Activated CD4-positive, alpha-beta T cell treated with anti-CD3 and anti-CD28 coated beads, Interleukin-2, amount 10 ng/mL, durations not matched to agents 7 days and 5 days (primary cell): ENCODE measurements around the gene PRICKLE2. TPM values are rescaled to one million over a fixed set of nuclear protein-coding genes. Genes with fewer than 3 reads are reported as not detected.
"Not testable (repeated sequence)": the region's sequence is repeated elsewhere in the genome, so short reads cannot be mapped to it uniquely, and the experiment has no call there.

Experiments
- CTCF ChIA-PET: fragments of 350-600 bp; sonication (Branson Sonifier 250); formaldehyde crosslinking; loops from one replicate; lab custom pipeline; 2021; ENCODE audit warnings: antibody characterized with exemption; lab: Charles Lee
- POLR2A ChIA-PET: fragments of 350-600 bp; sonication (Branson Sonifier 250); formaldehyde crosslinking; loops from one replicate; lab custom pipeline; 2021; ENCODE audit warnings: antibody characterized with exemption; lab: Charles Lee
- DNase-seq: peaks from one replicate; pipeline ENCODE4 v3.0.0-alpha.2; 2020
- H3K27ac Mint-ChIP-seq: one replicate; pipeline ENCODE4 v1.8.0; 2021; ENCODE audit warnings: mild to moderate bottlenecking, moderate library complexity, mixed read lengths
- H3K27me3 Mint-ChIP-seq: one replicate; pipeline ENCODE4 v1.8.0; 2021; ENCODE audit warnings: mixed read lengths
- H3K36me3 Mint-ChIP-seq: one replicate; pipeline ENCODE4 v1.8.0; 2021; ENCODE audit warnings: low read depth, mixed read lengths
- H3K4me1 Mint-ChIP-seq: one replicate; pipeline ENCODE4 v1.8.0; 2021; ENCODE audit warnings: mixed read lengths
- H3K4me3 Mint-ChIP-seq: one replicate; pipeline ENCODE4 v1.8.0; 2021; ENCODE audit warnings: mild to moderate bottlenecking, moderate library complexity, mixed read lengths
- H3K9me3 Mint-ChIP-seq: one replicate; pipeline ENCODE4 v1.8.0; 2021; ENCODE audit warnings: mixed read lengths
- total RNA-seq, 2 experiments: library from RNA; stranded (reverse); gene quantifications; one replicate each; pipeline ENCODE4 v1.2.3, GENCODE V29; 2021

PRICKLE2 gene
- total RNA-seq, 2 experiments from 2014 or later = not detected

GRCh38 chr3:64098670-64099069, 126.6 kb downstream of the PRICKLE2 start:
- Mint-ChIP-seq H3K9me3 (no peaks in the 10 kb centered on the region), H3K4me3 (no peak overlapping the region), H3K27ac (no peak overlapping the region), H3K4me1 (no peaks in the 10 kb centered on the region), H3K27me3 (no peaks in the 10 kb centered on the region), H3K36me3 (no peaks in the 10 kb centered on the region)
- ChIA-PET CTCF (no interaction called here), POLR2A (no interaction called here)
- DNase-seq = no peak

- no peaks in the 10 kb centered on the region for H3K36me3 Mint-ChIP-seq
- H3K27ac Mint-ChIP-seq = no peak overlapping the region
- H3K4me3 Mint-ChIP-seq = no peak overlapping the region
- H3K27me3 Mint-ChIP-seq = no peaks in the 10 kb centered on the region
- POLR2A ChIA-PET = no interaction called here
- no peaks in the 10 kb centered on the region for H3K9me3 Mint-ChIP-seq
- no peak for DNase-seq
- H3K4me1 Mint-ChIP-seq = no peaks in the 10 kb centered on the region
- CTCF ChIA-PET = no interaction called here
Measured at GRCh38 chr3:64097920-64098319, 127.3 kb downstream of the PRICKLE2 start.

GRCh38 chr3:64095802-64096201, 129.5 kb downstream of the PRICKLE2 start:
- H3K27ac Mint-ChIP-seq = no peak overlapping the region

GRCh38 chr3:64094713-64095079, 130.6 kb downstream of the PRICKLE2 start:
- POLR2A ChIA-PET = no interaction called here
- H3K9me3 Mint-ChIP-seq = no peaks in the 10 kb centered on the region
- no peak overlapping the region for H3K27ac Mint-ChIP-seq
- no peaks in the 10 kb centered on the region for H3K36me3 Mint-ChIP-seq
- DNase-seq = no peak
- CTCF ChIA-PET = no interaction called here
- H3K4me3 Mint-ChIP-seq = no peak overlapping the region
- H3K4me1 Mint-ChIP-seq = no peaks in the 10 kb centered on the region
- no peaks in the 10 kb centered on the region for H3K27me3 Mint-ChIP-seq

More at GRCh38 chr3:64095802-64096201, 129.5 kb downstream of the PRICKLE2 start:
- H3K36me3 Mint-ChIP-seq = no peaks in the 10 kb centered on the region
- no peaks in the 10 kb centered on the region for H3K27me3 Mint-ChIP-seq
- no peak overlapping the region for H3K4me3 Mint-ChIP-seq
- no peaks in the 10 kb centered on the region for H3K4me1 Mint-ChIP-seq
- POLR2A ChIA-PET = no interaction called here
- H3K9me3 Mint-ChIP-seq = no peaks in the 10 kb centered on the region
- no peak for DNase-seq
- CTCF ChIA-PET = interaction anchor here (1.2 kb wide), 1 partner anchor 15 kb away, joined by 3 read pairs; no protein-coding TSS in a partner anchor

GRCh38 chr3:64093825-64094712, 131.2 kb downstream of the PRICKLE2 start:
- no peaks in the 10 kb centered on the region for H3K36me3 Mint-ChIP-seq
- no peak overlapping the region for H3K27ac Mint-ChIP-seq
- no peaks in the 10 kb centered on the region for H3K9me3 Mint-ChIP-seq
- no peak overlapping the region for H3K4me3 Mint-ChIP-seq
- POLR2A ChIA-PET = no interaction called here
- no peaks in the 10 kb centered on the region for H3K27me3 Mint-ChIP-seq
- DNase-seq = no peak
- H3K4me1 Mint-ChIP-seq = no peaks in the 10 kb centered on the region
- CTCF ChIA-PET = no interaction called here

GRCh38 chr3:64093211-64093610, 132.1 kb downstream of the PRICKLE2 start:
- Mint-ChIP-seq H3K27ac (no peak overlapping the region), H3K27me3 (no peaks in the 10 kb centered on the region), H3K4me1 (no peaks in the 10 kb centered on the region), H3K4me3 (no peak overlapping the region), H3K9me3 (no peaks in the 10 kb centered on the region), H3K36me3 (no peaks in the 10 kb centered on the region)
- ChIA-PET POLR2A (no interaction called here), CTCF (no interaction called here)
- DNase-seq = no peak

GRCh38 chr3:64091501-64091900, 133.8 kb downstream of the PRICKLE2 start:
- no peak overlapping the region for H3K4me3 Mint-ChIP-seq
- CTCF ChIA-PET = no interaction called here
- H3K27ac Mint-ChIP-seq = no peak overlapping the region
- H3K27me3 Mint-ChIP-seq = no peaks in the 10 kb centered on the region
- POLR2A ChIA-PET = no interaction called here
- no peaks in the 10 kb centered on the region for H3K9me3 Mint-ChIP-seq
- no peaks in the 10 kb centered on the region for H3K4me1 Mint-ChIP-seq
- H3K36me3 Mint-ChIP-seq = no peaks in the 10 kb centered on the region
- no peak for DNase-seq

- DNase-seq, H3K36me3 Mint-ChIP-seq, POLR2A ChIA-PET, H3K27ac Mint-ChIP-seq, H3K27me3 Mint-ChIP-seq, CTCF ChIA-PET, H3K4me3 Mint-ChIP-seq, H3K9me3 Mint-ChIP-seq, H3K4me1 Mint-ChIP-seq: not testable (repeated sequence)
Measured at GRCh38 chr3:64089386-64089785, 135.9 kb downstream of the PRICKLE2 start.

GRCh38 chr3:64088408-64089205, 136.7 kb downstream of the PRICKLE2 start:
- no peak overlapping the region for H3K27ac Mint-ChIP-seq
- no peak overlapping the region for H3K4me3 Mint-ChIP-seq
- no peaks in the 10 kb centered on the region for H3K9me3 Mint-ChIP-seq
- no peaks in the 10 kb centered on the region for H3K4me1 Mint-ChIP-seq
- ChIA-PET CTCF (interaction anchor here (1.5 kb wide), 1 partner anchor 39 kb away, joined by 4 read pairs; no protein-coding TSS in a partner anchor), POLR2A (no interaction called here)
- H3K27me3 Mint-ChIP-seq = no peaks in the 10 kb centered on the region
- no peaks in the 10 kb centered on the region for H3K36me3 Mint-ChIP-seq
- DNase-seq = no peak

GRCh38 chr3:64086479-64087252, 138.6 kb downstream of the PRICKLE2 start:
- Mint-ChIP-seq H3K27me3 (no peaks in the 10 kb centered on the region), H3K9me3 (no peaks in the 10 kb centered on the region), H3K4me1 (no peaks in the 10 kb centered on the region), H3K27ac (no peak overlapping the region), H3K36me3 (no peaks in the 10 kb centered on the region), H3K4me3 (no peak overlapping the region)
- ChIA-PET CTCF (no interaction called here), POLR2A (no interaction called here)
- no peak for DNase-seq

GRCh38 chr3:64084640-64085039, 140.6 kb downstream of the PRICKLE2 start:
- Mint-ChIP-seq H3K27me3 (no peaks in the 10 kb centered on the region), H3K27ac (no peak overlapping the region), H3K9me3 (no peaks in the 10 kb centered on the region), H3K4me3 (no peak overlapping the region), H3K4me1 (no peaks in the 10 kb centered on the region), H3K36me3 (no peaks in the 10 kb centered on the region)
- ChIA-PET POLR2A (no interaction called here), CTCF (no interaction called here)
- DNase-seq = no peak

GRCh38 chr3:64083575-64083974, 141.7 kb downstream of the PRICKLE2 start:
- CTCF ChIA-PET = no interaction called here
- H3K9me3 Mint-ChIP-seq = no peaks in the 10 kb centered on the region
- POLR2A ChIA-PET = no interaction called here
- H3K27me3 Mint-ChIP-seq = no peaks in the 10 kb centered on the region
- H3K36me3 Mint-ChIP-seq = no peaks in the 10 kb centered on the region
- H3K4me3 Mint-ChIP-seq = no peak overlapping the region
- DNase-seq = no peak
- no peaks in the 10 kb centered on the region for H3K4me1 Mint-ChIP-seq
- H3K27ac Mint-ChIP-seq = no peak overlapping the region
